ENCODE measurements around the gene FRMPD4. TPM values are rescaled to one million over a fixed set of nuclear protein-coding genes. Genes with fewer than 3 reads are reported as not detected.

The FRMPD4 gene
- total RNA-seq, 1 experiment from 2014 or later: 1.4 TPM

- no peak for TF ChIP-seq JAZF1 (CRISPR knock-in tag; IDR thresholded peaks at IDR 0.05)
- TF ChIP-seq TCF7 (CRISPR knock-in tag; IDR thresholded peaks at IDR 0.05; ENCODE audit: low read depth): no peak
- TF ChIP-seq HMGXB4 (CRISPR knock-in tag; IDR thresholded peaks at IDR 0.05): no peak
- TF ChIP-seq NFATC4 (CRISPR knock-in tag; IDR thresholded peaks at IDR 0.05): no peak
Observed at GRCh38 chrX:12672367-12673106, 534.3 kb downstream of the FRMPD4 start (continued).

DNA sequence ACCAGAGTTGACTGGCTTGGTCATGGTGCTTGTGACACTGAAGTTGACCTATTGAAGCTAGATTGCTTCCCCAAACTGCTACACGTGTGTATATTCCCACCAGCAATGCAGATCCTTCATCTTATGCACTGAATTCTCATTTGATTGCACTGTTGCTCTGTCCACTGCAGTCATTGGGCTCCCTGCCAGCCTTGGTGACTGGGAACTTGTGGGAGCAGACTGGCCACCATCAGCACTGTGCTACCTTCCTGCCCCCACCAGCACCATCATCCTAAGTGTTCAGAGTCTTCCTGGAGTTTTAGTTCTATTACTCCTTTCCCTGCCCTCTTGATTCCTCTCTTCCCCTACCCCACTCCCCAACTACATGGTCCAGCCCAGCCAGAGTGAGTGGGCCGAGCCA lies 535.2 kb downstream of the FRMPD4 start:
- Mint-ChIP-seq H3K27ac (no peak overlapping the region), H3K27me3 (ENCODE audit: low read depth) (no peaks in the 10 kb centered on the region), H3K4me3 (no peak overlapping the region), H3K36me3 (no peaks in the 10 kb centered on the region), H3K4me1 (no peaks in the 10 kb centered on the region), H3K9me3 (no peaks in the 10 kb centered on the region)
- no peak for TF ChIP-seq FOXP1 (CRISPR knock-in tag; IDR thresholded peaks at IDR 0.05; ENCODE audit: borderline replicate concordance)
- no peak for TF ChIP-seq TEAD1 (CRISPR knock-in tag; IDR thresholded peaks at IDR 0.05)
- no peak for TF ChIP-seq RELA (CRISPR knock-in tag; IDR thresholded peaks at IDR 0.05; ENCODE audit: borderline replicate concordance)
- TF ChIP-seq MXD4 (CRISPR knock-in tag; IDR thresholded peaks at IDR 0.05; ENCODE audit: borderline replicate concordance): no peak
- no peak for TF ChIP-seq TEAD4 (CRISPR knock-in tag; IDR thresholded peaks at IDR 0.05)
- TF ChIP-seq, protein P1, sequence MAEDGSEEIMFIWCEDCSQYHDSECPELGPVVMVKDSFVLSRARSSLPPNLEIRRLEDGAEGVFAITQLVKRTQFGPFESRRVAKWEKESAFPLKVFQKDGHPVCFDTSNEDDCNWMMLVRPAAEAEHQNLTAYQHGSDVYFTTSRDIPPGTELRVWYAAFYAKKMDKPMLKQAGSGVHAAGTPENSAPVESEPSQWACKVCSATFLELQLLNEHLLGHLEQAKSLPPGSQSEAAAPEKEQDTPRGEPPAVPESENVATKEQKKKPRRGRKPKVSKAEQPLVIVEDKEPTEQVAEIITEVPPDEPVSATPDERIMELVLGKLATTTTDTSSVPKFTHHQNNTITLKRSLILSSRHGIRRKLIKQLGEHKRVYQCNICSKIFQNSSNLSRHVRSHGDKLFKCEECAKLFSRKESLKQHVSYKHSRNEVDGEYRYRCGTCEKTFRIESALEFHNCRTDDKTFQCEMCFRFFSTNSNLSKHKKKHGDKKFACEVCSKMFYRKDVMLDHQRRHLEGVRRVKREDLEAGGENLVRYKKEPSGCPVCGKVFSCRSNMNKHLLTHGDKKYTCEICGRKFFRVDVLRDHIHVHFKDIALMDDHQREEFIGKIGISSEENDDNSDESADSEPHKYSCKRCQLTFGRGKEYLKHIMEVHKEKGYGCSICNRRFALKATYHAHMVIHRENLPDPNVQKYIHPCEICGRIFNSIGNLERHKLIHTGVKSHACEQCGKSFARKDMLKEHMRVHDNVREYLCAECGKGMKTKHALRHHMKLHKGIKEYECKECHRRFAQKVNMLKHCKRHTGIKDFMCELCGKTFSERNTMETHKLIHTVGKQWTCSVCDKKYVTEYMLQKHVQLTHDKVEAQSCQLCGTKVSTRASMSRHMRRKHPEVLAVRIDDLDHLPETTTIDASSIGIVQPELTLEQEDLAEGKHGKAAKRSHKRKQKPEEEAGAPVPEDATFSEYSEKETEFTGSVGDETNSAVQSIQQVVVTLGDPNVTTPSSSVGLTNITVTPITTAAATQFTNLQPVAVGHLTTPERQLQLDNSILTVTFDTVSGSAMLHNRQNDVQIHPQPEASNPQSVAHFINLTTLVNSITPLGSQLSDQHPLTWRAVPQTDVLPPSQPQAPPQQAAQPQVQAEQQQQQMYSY (CRISPR knock-in tag; IDR thresholded peaks at IDR 0.05): no peak
- no peak for TF ChIP-seq ZNF671 (CRISPR knock-in tag; IDR thresholded peaks at IDR 0.05)
- TF ChIP-seq, protein P2, sequence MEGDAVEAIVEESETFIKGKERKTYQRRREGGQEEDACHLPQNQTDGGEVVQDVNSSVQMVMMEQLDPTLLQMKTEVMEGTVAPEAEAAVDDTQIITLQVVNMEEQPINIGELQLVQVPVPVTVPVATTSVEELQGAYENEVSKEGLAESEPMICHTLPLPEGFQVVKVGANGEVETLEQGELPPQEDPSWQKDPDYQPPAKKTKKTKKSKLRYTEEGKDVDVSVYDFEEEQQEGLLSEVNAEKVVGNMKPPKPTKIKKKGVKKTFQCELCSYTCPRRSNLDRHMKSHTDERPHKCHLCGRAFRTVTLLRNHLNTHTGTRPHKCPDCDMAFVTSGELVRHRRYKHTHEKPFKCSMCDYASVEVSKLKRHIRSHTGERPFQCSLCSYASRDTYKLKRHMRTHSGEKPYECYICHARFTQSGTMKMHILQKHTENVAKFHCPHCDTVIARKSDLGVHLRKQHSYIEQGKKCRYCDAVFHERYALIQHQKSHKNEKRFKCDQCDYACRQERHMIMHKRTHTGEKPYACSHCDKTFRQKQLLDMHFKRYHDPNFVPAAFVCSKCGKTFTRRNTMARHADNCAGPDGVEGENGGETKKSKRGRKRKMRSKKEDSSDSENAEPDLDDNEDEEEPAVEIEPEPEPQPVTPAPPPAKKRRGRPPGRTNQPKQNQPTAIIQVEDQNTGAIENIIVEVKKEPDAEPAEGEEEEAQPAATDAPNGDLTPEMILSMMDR (IDR thresholded peaks at IDR 0.05): no peak
- no peak for TF ChIP-seq JUN (CRISPR knock-in tag; IDR thresholded peaks at IDR 0.05)
- TF ChIP-seq, protein P3, sequence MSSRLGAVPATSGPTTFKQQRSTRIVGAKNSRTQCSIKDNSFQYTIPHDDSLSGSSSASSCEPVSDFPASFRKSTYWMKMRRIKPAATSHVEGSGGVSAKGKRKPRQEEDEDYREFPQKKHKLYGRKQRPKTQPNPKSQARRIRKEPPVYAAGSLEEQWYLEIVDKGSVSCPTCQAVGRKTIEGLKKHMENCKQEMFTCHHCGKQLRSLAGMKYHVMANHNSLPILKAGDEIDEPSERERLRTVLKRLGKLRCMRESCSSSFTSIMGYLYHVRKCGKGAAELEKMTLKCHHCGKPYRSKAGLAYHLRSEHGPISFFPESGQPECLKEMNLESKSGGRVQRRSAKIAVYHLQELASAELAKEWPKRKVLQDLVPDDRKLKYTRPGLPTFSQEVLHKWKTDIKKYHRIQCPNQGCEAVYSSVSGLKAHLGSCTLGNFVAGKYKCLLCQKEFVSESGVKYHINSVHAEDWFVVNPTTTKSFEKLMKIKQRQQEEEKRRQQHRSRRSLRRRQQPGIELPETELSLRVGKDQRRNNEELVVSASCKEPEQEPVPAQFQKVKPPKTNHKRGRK (CRISPR knock-in tag; IDR thresholded peaks at IDR 0.05; ENCODE audit: borderline replicate concordance): no peak
- no peak for TF ChIP-seq NR3C1 (CRISPR knock-in tag; conservative IDR thresholded peaks at IDR 0.05; ENCODE audit: low read depth)
- TF ChIP-seq SOX15 (CRISPR knock-in tag; IDR thresholded peaks at IDR 0.05): no peak
- CTCF ChIA-PET: no interaction called here
- POLR2A ChIA-PET: no interaction called here
- DNase-seq (ENCODE audit: low spot score) (no peak), ATAC-seq (no peak)

All from WTC11 (cell line).